ENCODE data around the gene PRPF4. TPM values are rescaled to one million over a fixed set of nuclear protein-coding genes. Genes with fewer than 3 reads are reported as not detected.

PRPF4 gene
- total RNA-seq, 1 donor from 2014 or later = 34.4 TPM

GRCh38 chr9:113337714-113338113 lies 62.3 kb downstream of the PRPF4 start:
- Histone ChIP-seq H3K36me3 (ENCODE audit: control insufficient read depth, insufficient read depth, low read length) (no peaks in the 10 kb centered on the region), H3K27me3 (ENCODE audit: control insufficient read depth, insufficient read depth, low read length) (no peaks in the 10 kb centered on the region), H3K4me3 (ENCODE audit: low read depth, low read length) (no peak overlapping the region)
- TF ChIP-seq CTCF (IDR thresholded peaks at IDR 0.05; ENCODE audit: insufficient read depth, low read length, poor library complexity, severe bottlenecking) = no peak
- DNase-seq (ENCODE audit: low read depth) = no peak

- DNase-seq (ENCODE audit: low read depth) = peak; percentile 53
- Histone ChIP-seq H3K4me3 (ENCODE audit: low read depth, low read length) (peak within 1 kb of the TSS; percentile 80), H3K27me3 (ENCODE audit: control insufficient read depth, insufficient read depth, low read length) (no peaks in the 10 kb centered on the region), H3K36me3 (ENCODE audit: control insufficient read depth, insufficient read depth, low read length) (no peaks in the 10 kb centered on the region)
- no peak for TF ChIP-seq CTCF (IDR thresholded peaks at IDR 0.05; ENCODE audit: insufficient read depth, low read length, poor library complexity, severe bottlenecking)
These were observed 64.7 kb downstream of the PRPF4 start, which contains the start of gene WDR31 for GRCh38 chr9:113340011-113340699. Gene WDR31 (minus strand): TSS chr9:113340275. CDS start chr9:113332022, 8,253 bp downstream.

GRCh38 chr9:113341712-113342410 lies 66.4 kb downstream of the PRPF4 start:
- H3K4me3 ChIP-seq (ENCODE audit: low read depth, low read length) = no peak overlapping the region

More at GRCh38 chr9:113341712-113342410, 66.4 kb downstream of the PRPF4 start:
- H3K27me3 ChIP-seq (ENCODE audit: control insufficient read depth, insufficient read depth, low read length) = no peaks in the 10 kb centered on the region
- no peaks in the 10 kb centered on the region for H3K36me3 ChIP-seq (ENCODE audit: control insufficient read depth, insufficient read depth, low read length)
- TF ChIP-seq CTCF (IDR thresholded peaks at IDR 0.05; ENCODE audit: insufficient read depth, low read length, poor library complexity, severe bottlenecking) = no peak
- DNase-seq (ENCODE audit: low read depth) = no peak

Other genes starting within 250 kb of the PRPF4 start
- gene ZFP37, start 218.9 kb upstream of the PRPF4 start, total RNA-seq = 0.58 and 0.68 TPM in 2 replicates
- 8.6 and 9.4 TPM in 2 replicates for gene SLC31A2, start 124.7 kb upstream of the PRPF4 start, total RNA-seq
- 17.2 and 17.7 TPM in 2 replicates for gene FKBP15, start 54.4 kb upstream of the PRPF4 start, total RNA-seq
- 19.8 and 20.9 TPM in 2 replicates for gene SLC31A1, start 54.1 kb upstream of the PRPF4 start, total RNA-seq
- gene CDC26, start 86 bp upstream of the PRPF4 start, total RNA-seq = 22.1 and 28.5 TPM in 2 replicates
- gene RNF183, start 27.7 kb downstream of the PRPF4 start, total RNA-seq = not detected in 2 replicates
- 2.7 and 3.0 TPM in 2 replicates for gene WDR31, start 64.6 kb downstream of the PRPF4 start, total RNA-seq
- 9.1 and 9.6 TPM in 2 replicates for gene BSPRY, start 73.9 kb downstream of the PRPF4 start, total RNA-seq
- gene HDHD3, start 101.3 kb downstream of the PRPF4 start, total RNA-seq = 22.3 and 27.4 TPM in 2 replicates
- gene ALAD, start 125.6 kb downstream of the PRPF4 start, total RNA-seq = 6.2 and 6.7 TPM in 2 replicates
- gene POLE3, start 135.0 kb downstream of the PRPF4 start, total RNA-seq = 58.0 and 64.1 TPM in 2 replicates
- gene C9orf43, start 135.1 kb downstream of the PRPF4 start, total RNA-seq = 0.88 and 1.4 TPM in 2 replicates
- gene RGS3, start 188.1 kb downstream of the PRPF4 start, total RNA-seq = 158 and 166 TPM in 2 replicates

Data from kidney epithelial cell (primary cell).